PC-3 (cell line): ENCODE measurements around the gene TMEM108. TPM values are rescaled to one million over a fixed set of nuclear protein-coding genes. Genes with fewer than 3 reads are reported as not detected.

ENCODE experiments used
- ATAC-seq: fragments of 200-7000 bp; cut with Tn5 transposase; 2 replicates; pipeline ENCODE4 v1.9.1; 2020; ENCODE audit warnings: mild to moderate bottlenecking, moderate library complexity
- BruUV-seq: library from RNA; stranded (reverse); fragments of 400-500 nt; replicated peaks from 2 replicates; lab custom pipeline; 2021; lab: Mats Ljungman, UMichigan
- CTCF ChIA-PET: fragments of 300-600 bp; sonication (Branson Sonifier 250); formaldehyde crosslinking; loops from one replicate; lab custom pipeline; 2022; ENCODE audit warnings: antibody characterized with exemption; lab: Charles Lee
- POLR2A ChIA-PET: fragments of 300-600 bp; sonication (Branson Sonifier 250); formaldehyde crosslinking; loops from one replicate; lab custom pipeline; 2022; ENCODE audit warnings: antibody characterized with exemption; ENCODE audit not compliant: unreplicated experiment; lab: Charles Lee
- DNase-seq: peaks from one replicate; pipeline ENCODE4 v3.0.0-alpha.2; 2015
- H2AFZ ChIP-seq: fragments of 300-600 bp; sonication (generic); 2 replicates; pipeline ENCODE4 v1.6.0; 2016; ENCODE audit warnings: antibody characterized with exemption, low read length
- H3F3A ChIP-seq: fragments of 300-600 bp; sonication (generic); one replicate; pipeline ENCODE4 v1.6.0; 2017; ENCODE audit warnings: antibody characterized with exemption, low read length, control low read depth, mild to moderate bottlenecking; ENCODE audit not compliant: unreplicated experiment
- H3K27ac ChIP-seq: fragments of 300-600 bp; sonication (generic); 2 replicates; pipeline ENCODE4 v1.5.1; 2016; ENCODE audit warnings: mild to moderate bottlenecking, low read length
- H3K27me3 ChIP-seq: fragments of 300-600 bp; sonication (generic); 2 replicates; pipeline ENCODE4 v1.6.1; 2016; ENCODE audit warnings: low read length, mixed read lengths
- H3K36me3 ChIP-seq: fragments of 300-600 bp; sonication (generic); 2 replicates; pipeline ENCODE4 v1.6.1; 2016; ENCODE audit warnings: low read depth, mixed run types, low read length, mixed read lengths
- H3K4me1 ChIP-seq: fragments of 300-600 bp; sonication (generic); 2 replicates; pipeline ENCODE4 v1.5.1; 2016; ENCODE audit warnings: low read length; ENCODE audit not compliant: insufficient read depth
- H3K4me2 ChIP-seq: fragments of 300-600 bp; sonication (generic); 2 replicates; pipeline ENCODE4 v1.6.0; 2016; ENCODE audit warnings: low read length
- H3K4me3 ChIP-seq: fragments of 300-600 bp; sonication (generic); 2 replicates; pipeline ENCODE4 v1.5.1; 2016; ENCODE audit warnings: mild to moderate bottlenecking, low read length, mixed read lengths
- H3K79me2 ChIP-seq: fragments of 300-600 bp; sonication (generic); 2 replicates; pipeline ENCODE4 v1.6.1; 2017; ENCODE audit warnings: low read length, mixed read lengths
- H3K9ac ChIP-seq: fragments of 300-600 bp; sonication (generic); 2 replicates; pipeline ENCODE4 v1.6.0; 2016; ENCODE audit warnings: mild to moderate bottlenecking, low read length
- H3K9me2 ChIP-seq: fragments of 300-600 bp; sonication (generic); replicated peaks from 2 replicates; pipeline ENCODE4 v1.6.1; 2016; ENCODE audit warnings: mixed run types, low read length, mixed read lengths
- H3K9me3 ChIP-seq: fragments of 300-600 bp; sonication (generic); 2 replicates; pipeline ENCODE4 v1.6.1; 2016; ENCODE audit warnings: low read length, mixed read lengths
- H4K20me1 ChIP-seq: fragments of 300-600 bp; sonication (generic); 2 replicates; pipeline ENCODE4 v1.6.1; 2016; ENCODE audit warnings: low read length, mixed read lengths
- EZH2 ChIP-seq: fragments of 300-600 bp; sonication (generic); IDR thresholded peaks from one replicate; pipeline ENCODE4 v1.6.1; 2017; ENCODE audit warnings: antibody characterized with exemption, mild to moderate bottlenecking, low read length; ENCODE audit not compliant: unreplicated experiment
- EZH2phosphoT487 ChIP-seq: fragments of 300-600 bp; sonication (generic); IDR thresholded peaks from 2 replicates; pipeline ENCODE4 v1.6.1; 2018; ENCODE audit warnings: mild to moderate bottlenecking, antibody characterized with exemption, low read length, borderline replicate concordance
- intact Hi-C: fragments of 100-400 bp; cut with micrococcal nuclease; formaldehyde crosslinking; loops from 2 replicates; pipeline ENCODE4 v1.9.0; 2023
- total RNA-seq: library from RNA; depleted of rRNA; stranded (reverse); fragments of >200 nt; gene quantifications from 2 replicates; pipeline ENCODE4 v1.2.3, GENCODE V29; 2014
- TF ChIP-seq, protein P1 (sequence below): fragments of 300-600 bp; sonication (generic); conservative IDR thresholded peaks from 2 replicates; pipeline ENCODE4 v1.5.1; 2017; ENCODE audit warnings: antibody characterized with exemption, low read depth, mild to moderate bottlenecking, low read length

The TMEM108 gene
- total RNA-seq, 1 experiment from 2014 or later = not detected

DNA sequence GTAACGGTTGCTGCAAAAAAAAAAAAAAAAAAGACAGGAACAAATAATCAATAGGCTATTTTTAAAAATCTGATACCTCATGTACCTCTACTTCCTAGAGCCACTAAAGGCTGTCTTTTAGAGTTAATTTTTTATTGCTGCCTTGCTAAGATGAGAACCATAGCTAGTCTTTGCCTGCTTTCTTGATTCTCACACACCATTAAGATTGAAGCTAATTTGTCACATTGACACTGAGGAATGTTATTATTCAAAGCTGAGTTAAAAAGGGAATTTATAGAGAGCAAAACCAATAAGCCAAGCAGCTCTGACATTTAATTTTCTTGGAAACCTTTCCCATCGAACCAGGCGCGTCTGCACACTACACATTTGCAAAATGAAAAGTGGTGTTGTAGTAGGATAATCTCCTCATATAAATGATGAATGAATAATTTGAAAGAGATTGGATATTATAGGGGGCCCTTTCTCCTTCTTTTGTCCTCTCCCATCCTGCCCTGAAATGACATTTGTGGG is 149.7 kb downstream of the TMEM108 start:
- ChIA-PET CTCF (no interaction called here), POLR2A (no interaction called here)
- Histone ChIP-seq H3K79me2 (no peaks in the 10 kb centered on the region), H3K27ac (no peak overlapping the region), H4K20me1 (no peaks in the 10 kb centered on the region), H2AFZ (no peak overlapping the region), H3K36me3 (no peaks in the 10 kb centered on the region), H3K9me3 (no peaks in the 10 kb centered on the region), H3K4me3 (no peak overlapping the region), H3K4me1 (no peaks in the 10 kb centered on the region), H3K4me2 (no peak overlapping the region), H3K9ac (no peak overlapping the region), H3K9me2 (no peaks in the 10 kb centered on the region), H3K27me3 (peaks cover 10% of the 10 kb centered on the region), H3F3A (no peaks in the 10 kb centered on the region)
- intact Hi-C loops = no loop called here
- DNase-seq (no peak), ATAC-seq (no peak)
- no TSS peak for BruUV-seq
- TF ChIP-seq EZH2 = no peak
- no peak for TF ChIP-seq EZH2phosphoT487
- TF ChIP-seq, protein P1, sequence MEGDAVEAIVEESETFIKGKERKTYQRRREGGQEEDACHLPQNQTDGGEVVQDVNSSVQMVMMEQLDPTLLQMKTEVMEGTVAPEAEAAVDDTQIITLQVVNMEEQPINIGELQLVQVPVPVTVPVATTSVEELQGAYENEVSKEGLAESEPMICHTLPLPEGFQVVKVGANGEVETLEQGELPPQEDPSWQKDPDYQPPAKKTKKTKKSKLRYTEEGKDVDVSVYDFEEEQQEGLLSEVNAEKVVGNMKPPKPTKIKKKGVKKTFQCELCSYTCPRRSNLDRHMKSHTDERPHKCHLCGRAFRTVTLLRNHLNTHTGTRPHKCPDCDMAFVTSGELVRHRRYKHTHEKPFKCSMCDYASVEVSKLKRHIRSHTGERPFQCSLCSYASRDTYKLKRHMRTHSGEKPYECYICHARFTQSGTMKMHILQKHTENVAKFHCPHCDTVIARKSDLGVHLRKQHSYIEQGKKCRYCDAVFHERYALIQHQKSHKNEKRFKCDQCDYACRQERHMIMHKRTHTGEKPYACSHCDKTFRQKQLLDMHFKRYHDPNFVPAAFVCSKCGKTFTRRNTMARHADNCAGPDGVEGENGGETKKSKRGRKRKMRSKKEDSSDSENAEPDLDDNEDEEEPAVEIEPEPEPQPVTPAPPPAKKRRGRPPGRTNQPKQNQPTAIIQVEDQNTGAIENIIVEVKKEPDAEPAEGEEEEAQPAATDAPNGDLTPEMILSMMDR = no peak

DNA sequence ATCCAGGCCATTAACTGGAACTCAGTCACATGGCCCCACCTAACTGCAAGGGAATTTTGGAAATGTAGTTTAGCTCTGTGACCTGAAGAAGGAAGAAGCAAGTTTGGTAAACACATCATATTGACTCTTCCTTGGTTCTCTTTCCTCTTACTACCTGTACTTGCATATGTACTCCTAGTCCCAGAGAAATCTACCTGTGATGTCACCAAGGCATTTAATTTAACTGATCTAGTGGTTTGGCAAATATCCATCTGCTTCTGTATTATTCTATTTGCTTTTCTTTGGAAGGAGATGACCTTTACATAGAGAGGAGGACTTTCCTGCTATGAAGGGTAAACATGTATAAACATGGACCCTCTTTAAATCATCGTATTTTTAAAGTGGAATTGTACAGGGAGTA is 150.8 kb downstream of the TMEM108 start:
- no peak for ATAC-seq
- intact Hi-C loops = no loop called here
- POLR2A ChIA-PET = no interaction called here

DNA sequence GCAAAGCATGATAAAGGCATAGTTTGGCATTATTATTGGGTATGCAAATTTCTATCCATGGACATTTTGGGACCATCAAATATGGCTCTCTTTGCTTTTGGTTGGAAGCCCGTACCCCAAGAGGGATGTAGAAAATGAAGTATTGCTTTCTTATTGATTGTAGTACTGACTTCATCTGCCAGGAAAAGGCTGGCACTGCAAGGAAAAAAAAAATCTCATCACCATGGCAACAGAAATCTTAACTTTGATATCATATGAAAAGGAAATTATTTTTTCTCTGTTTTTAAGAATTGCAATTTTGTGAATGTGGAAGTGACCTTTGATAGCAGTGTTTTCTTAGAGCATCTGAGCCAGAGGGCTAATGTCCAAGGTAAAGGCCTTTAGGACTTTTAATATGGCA is 151.7 kb downstream of the TMEM108 start:
- Histone ChIP-seq H3K4me3 (no peak overlapping the region), H3K4me2 (no peak overlapping the region), H3K79me2 (no peaks in the 10 kb centered on the region), H3K27me3 (peaks cover 11% of the 10 kb centered on the region), H3K9ac (no peak overlapping the region), H3K9me2 (no peaks in the 10 kb centered on the region), H3F3A (no peaks in the 10 kb centered on the region), H3K27ac (no peak overlapping the region), H3K36me3 (no peaks in the 10 kb centered on the region), H4K20me1 (no peaks in the 10 kb centered on the region), H3K4me1 (no peaks in the 10 kb centered on the region), H2AFZ (no peak overlapping the region), H3K9me3 (no peaks in the 10 kb centered on the region)
- TF ChIP-seq, protein P1 = no peak
- TF ChIP-seq EZH2phosphoT487 (no peak), EZH2 (no peak)
- intact Hi-C loops = no loop called here
- POLR2A ChIA-PET = no interaction called here
- CTCF ChIA-PET = no interaction called here
- ATAC-seq (no peak), DNase-seq (no peak)
- no TSS peak for BruUV-seq

More for the DNA sequence above, 150.8 kb downstream of the TMEM108 start:
- Histone ChIP-seq H4K20me1 (no peaks in the 10 kb centered on the region), H3K9me3 (no peaks in the 10 kb centered on the region), H3F3A (no peaks in the 10 kb centered on the region), H3K4me1 (no peaks in the 10 kb centered on the region), H3K4me2 (no peak overlapping the region), H3K27ac (no peak overlapping the region), H3K9ac (no peak overlapping the region), H2AFZ (no peak overlapping the region), H3K9me2 (no peaks in the 10 kb centered on the region), H3K36me3 (no peaks in the 10 kb centered on the region), H3K27me3 (peaks cover 17% of the 10 kb centered on the region), H3K79me2 (no peaks in the 10 kb centered on the region), H3K4me3 (no peak overlapping the region)
- TF ChIP-seq, protein P1 = no peak
- TF ChIP-seq EZH2 (no peak), EZH2phosphoT487 (no peak)
- CTCF ChIA-PET = no interaction called here
- BruUV-seq = no TSS peak
- no peak for DNase-seq
